Measurements from ENCODE around the gene RFX2. TPM values are rescaled to one million over a fixed set of nuclear protein-coding genes. Genes with fewer than 3 reads are reported as not detected.
"Not testable (repeated sequence)": the region's sequence is repeated elsewhere in the genome, so short reads cannot be mapped to it uniquely, and the experiment has no call there.

Gene RFX2
- total RNA-seq, 2 donors from 2014 or later, result 10.5 to 11.5 TPM

GRCh38 chr19:5973867-5974635 lies 136.2 kb downstream of the RFX2 start:
- intact Hi-C loops (cut with DNase I), result loop anchor here in 1 of 2 donors (10.0 kb wide), 1 partner anchor 169 kb away; the partner anchor contains the start of gene NRTN
- ATAC-seq, result no peak
- DNase-seq, result no peak

- no peak for ATAC-seq
- intact Hi-C loops (cut with DNase I), result loop anchor here in 1 of 2 donors (10.0 kb wide), 1 partner anchor 169 kb away; the partner anchor contains the start of gene NRTN
- DNase-seq, result no peak
Measured at GRCh38 chr19:5973376-5973775, 136.9 kb downstream of the RFX2 start.

GRCh38 chr19:5972355-5972731 lies 138.0 kb downstream of the RFX2 start:
- intact Hi-C loops (cut with DNase I), result loop anchor here in 1 of 2 donors (10.0 kb wide), 1 partner anchor 168 kb away; the partner anchor contains the start of gene NRTN
- DNase-seq, result no peak
- no peak for ATAC-seq

GRCh38 chr19:5971714-5972354 lies 138.5 kb downstream of the RFX2 start:
- ATAC-seq (no peak), DNase-seq (no peak)
- intact Hi-C loops (cut with DNase I), result loop anchor here in 1 of 2 donors (10.0 kb wide), 1 partner anchor 167 kb away; the partner anchor contains the start of gene NRTN

GRCh38 chr19:5969476-5969875 lies 140.8 kb downstream of the RFX2 start:
- DNase-seq (no peak), ATAC-seq (no peak)
- intact Hi-C loops (cut with DNase I), result no loop called here

GRCh38 chr19:5968431-5969373 lies 141.6 kb downstream of the RFX2 start:
- no peak for ATAC-seq
- intact Hi-C loops (cut with DNase I), result no loop called here
- no peak for DNase-seq

GRCh38 chr19:5967994-5968430 lies 142.3 kb downstream of the RFX2 start:
- intact Hi-C loops (cut with DNase I), result no loop called here
- peak; percentile 61 to 73 for ATAC-seq
- no peak for DNase-seq

GRCh38 chr19:5967571-5967970 lies 142.7 kb downstream of the RFX2 start:
- intact Hi-C loops (cut with DNase I), result no loop called here
- no peak for ATAC-seq
- DNase-seq, result no peak

GRCh38 chr19:5966941-5967340 lies 143.4 kb downstream of the RFX2 start:
- no peak for ATAC-seq
- no peak for DNase-seq
- intact Hi-C loops (cut with DNase I), result no loop called here

- DNase-seq (no peak), ATAC-seq (peak; percentile 29 to 54)
- intact Hi-C loops (cut with DNase I), result no loop called here
Measured at GRCh38 chr19:5966215-5966614, 144.1 kb downstream of the RFX2 start.

- intact Hi-C loops (cut with DNase I), result no loop called here
- DNase-seq, result no peak
- ATAC-seq, result no peak
Measured at GRCh38 chr19:5964816-5965565, 145.3 kb downstream of the RFX2 start.

GRCh38 chr19:5963855-5964254 lies 146.4 kb downstream of the RFX2 start:
- DNase-seq (no peak), ATAC-seq (no peak)
- intact Hi-C loops (cut with DNase I), result no loop called here

GRCh38 chr19:5963259-5963658 lies 147.0 kb downstream of the RFX2 start:
- DNase-seq; intact Hi-C loops (cut with DNase I): not testable (repeated sequence)

GRCh38 chr19:5961969-5962945 lies 148.0 kb downstream of the RFX2 start:
- intact Hi-C loops (cut with DNase I), result no loop called here
- DNase-seq (peak; percentile 55), ATAC-seq (peak; percentile 45 to 55)

More at GRCh38 chr19:5963259-5963658, 147.0 kb downstream of the RFX2 start:
- ATAC-seq, result not testable (repeated sequence)

- DNase-seq; intact Hi-C loops (cut with DNase I); ATAC-seq: not testable (repeated sequence)
Measured at GRCh38 chr19:5961641-5961968, 148.7 kb downstream of the RFX2 start.

GRCh38 chr19:5960005-5961001 lies 150.0 kb downstream of the RFX2 start:
- DNase-seq, result peak; percentile 50
- ATAC-seq, result peak; percentile 15 to 16
- intact Hi-C loops (cut with DNase I), result no loop called here
